Epithelial cell of proximal tubule (primary cell): ENCODE data around the gene PLCL2. TPM values are rescaled to one million over a fixed set of nuclear protein-coding genes. Genes with fewer than 3 reads are reported as not detected.

Experiments used
- DNase-seq: peaks from one replicate; pipeline ENCODE4 v3.0.0-alpha.2; 2011; ENCODE audit warnings: low read depth
- H3K4me3 ChIP-seq: 2 replicates; pipeline ENCODE4 v1.5.1; 2011; ENCODE audit warnings: low read depth, mild to moderate bottlenecking, low read length
- CTCF ChIP-seq: conservative IDR thresholded peaks from 2 replicates; pipeline ENCODE4 v1.5.1; 2012; ENCODE audit warnings: low read depth, mild to moderate bottlenecking, low read length
- total RNA-seq: library from RNA; depleted of rRNA; stranded (reverse); fragments of >200 nt; gene quantifications from 2 replicates; pipeline ENCODE4 v1.2.3, GENCODE V29; 2015

PLCL2 gene
- total RNA-seq, 1 donor from 2014 or later = 3.5 TPM

DNA sequence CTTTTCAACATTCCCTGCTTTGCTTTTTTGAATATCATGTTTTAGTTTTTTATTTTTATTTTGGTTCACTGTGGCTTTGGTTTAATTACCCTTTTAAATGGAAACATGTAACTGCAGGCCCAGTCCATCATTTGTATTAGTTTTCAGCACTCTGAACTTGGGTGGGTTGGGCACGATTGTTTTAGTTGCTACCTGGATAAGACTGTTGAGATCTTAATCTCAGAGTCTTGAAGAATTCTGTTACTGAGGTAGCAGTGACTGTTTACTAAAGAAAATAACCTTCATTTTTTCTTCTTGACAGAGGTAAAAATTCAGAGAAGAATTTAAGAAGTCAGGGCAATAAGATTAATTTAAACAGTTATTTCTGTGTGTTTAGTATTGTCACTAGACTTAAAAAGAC, 15.2 kb downstream of the PLCL2 start:
- H3K4me3 ChIP-seq = no peak overlapping the region
- no peak for DNase-seq
- TF ChIP-seq CTCF = no peak

GRCh38 chr3:16900779-16901440, 16.2 kb downstream of the PLCL2 start:
- H3K4me3 ChIP-seq = no peak overlapping the region
- no peak for TF ChIP-seq CTCF
- DNase-seq = no peak

DNA sequence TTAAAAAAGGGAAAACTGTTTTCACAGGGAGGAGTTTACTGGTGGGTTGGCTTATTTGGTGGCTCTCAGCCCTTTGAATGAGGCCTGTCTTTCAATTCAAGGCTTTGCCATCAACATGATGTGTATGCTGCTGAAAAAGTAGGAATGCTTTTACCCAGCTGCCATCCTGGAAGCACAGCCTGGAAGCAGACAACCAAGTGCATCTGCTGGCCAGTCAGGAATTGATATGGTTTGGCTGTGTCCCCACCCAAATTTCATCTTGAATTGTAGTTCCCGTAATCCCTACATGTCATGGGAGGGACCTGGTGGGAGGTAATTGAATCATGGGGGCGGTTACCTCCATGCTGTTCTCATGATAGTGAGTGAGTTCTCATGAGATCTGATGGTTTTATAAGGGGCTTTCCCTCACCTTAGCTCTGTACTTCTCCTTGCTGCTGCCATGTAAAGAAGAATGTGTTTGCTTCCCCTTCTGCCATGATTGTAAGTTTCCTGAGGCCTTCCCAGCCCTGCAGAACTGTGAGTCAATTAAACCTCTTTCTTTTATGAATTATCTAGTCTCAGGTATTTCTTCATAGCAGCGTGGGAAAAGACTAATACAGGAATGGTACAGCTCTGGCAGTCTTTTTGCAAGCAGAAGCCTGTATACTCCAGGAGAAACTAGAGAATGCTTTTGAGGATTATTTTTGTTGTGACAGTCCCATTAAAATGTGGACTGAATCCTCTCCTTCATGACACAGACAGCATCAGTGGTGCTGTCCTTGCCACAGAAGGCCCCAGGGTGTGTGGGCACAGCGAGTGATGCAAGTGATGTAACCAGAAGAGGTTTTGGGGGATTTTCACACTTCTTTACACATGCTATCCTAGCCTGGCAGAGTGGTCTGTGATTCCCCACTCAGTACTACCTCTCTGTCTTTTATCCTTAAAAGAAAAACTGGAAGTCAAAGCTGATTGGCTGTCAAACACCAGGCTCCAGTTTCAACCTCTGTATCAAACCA, 20.0 kb downstream of the PLCL2 start:
- TF ChIP-seq CTCF = no peak
- no peak for DNase-seq
- H3K4me3 ChIP-seq = no peak overlapping the region

GRCh38 chr3:16905704-16906103, 20.9 kb downstream of the PLCL2 start:
- no peak overlapping the region for H3K4me3 ChIP-seq
- no peak for TF ChIP-seq CTCF
- no peak for DNase-seq

GRCh38 chr3:16906682-16907081, 21.9 kb downstream of the PLCL2 start:
- TF ChIP-seq CTCF = no peak
- no peak for DNase-seq
- no peak overlapping the region for H3K4me3 ChIP-seq

DNA sequence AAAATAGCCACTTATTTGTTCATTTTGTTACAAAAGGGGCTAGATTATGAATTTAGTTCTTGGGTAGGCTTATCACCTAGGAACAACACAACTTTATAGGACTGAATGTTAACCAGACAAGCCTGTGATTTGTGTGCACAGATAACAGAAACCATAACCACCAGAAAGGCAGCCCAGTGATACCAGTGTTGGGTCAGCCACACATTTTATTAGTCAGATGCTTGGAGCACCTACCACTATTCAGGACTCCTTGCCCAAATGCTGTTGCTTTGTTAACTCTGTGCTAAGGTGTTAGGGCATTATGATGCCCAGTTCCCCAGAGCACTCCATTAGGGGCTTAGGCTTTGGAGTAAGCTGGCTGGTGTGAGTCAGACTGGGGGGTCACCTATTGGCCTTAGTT, 22.5 kb downstream of the PLCL2 start:
- DNase-seq = no peak
- H3K4me3 ChIP-seq = no peak overlapping the region
- TF ChIP-seq CTCF = no peak
